ENCODE data around the gene KLC1.
"Not testable (repeated sequence)": the region's sequence is repeated elsewhere in the genome, so short reads cannot be mapped to it uniquely, and the experiment has no call there.

Gene KLC1

DNA sequence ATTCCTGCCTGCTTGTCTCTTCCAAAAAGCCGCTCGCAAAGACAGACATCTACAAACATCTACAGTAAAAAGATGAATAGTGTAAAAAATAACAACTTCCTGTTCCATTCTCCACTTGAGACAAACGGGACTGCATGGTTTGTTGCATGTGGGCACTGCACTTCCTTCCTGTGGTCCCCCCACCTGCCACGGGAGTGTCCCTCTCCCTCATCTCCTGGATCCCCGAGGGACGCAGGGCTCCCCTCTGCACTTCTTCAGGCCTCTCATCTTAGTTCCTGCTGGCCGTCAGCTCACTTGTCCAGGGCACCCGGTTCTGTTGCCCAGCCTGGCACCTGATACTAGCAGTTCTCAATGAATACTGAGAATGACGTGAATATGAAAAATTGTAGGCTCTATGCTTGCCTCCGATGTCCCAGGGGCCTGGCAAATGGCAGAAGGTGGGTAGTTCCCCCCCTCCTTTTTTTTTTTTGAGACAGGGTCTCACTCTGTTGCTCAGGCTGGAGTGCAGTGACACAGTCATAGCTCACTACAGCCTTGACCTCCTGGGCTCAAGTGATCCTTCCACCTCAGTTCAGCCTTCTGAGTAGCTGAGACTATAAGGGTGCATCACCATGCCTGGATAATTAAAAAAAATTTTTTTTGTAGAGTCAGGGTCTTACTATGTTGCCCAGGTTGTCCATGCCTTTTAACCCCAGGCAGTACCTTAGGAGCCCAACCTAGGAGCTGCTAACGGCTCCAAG is 3.5 kb upstream of the KLC1 start:
- DNase-seq, result peak; percentile 16

DNA sequence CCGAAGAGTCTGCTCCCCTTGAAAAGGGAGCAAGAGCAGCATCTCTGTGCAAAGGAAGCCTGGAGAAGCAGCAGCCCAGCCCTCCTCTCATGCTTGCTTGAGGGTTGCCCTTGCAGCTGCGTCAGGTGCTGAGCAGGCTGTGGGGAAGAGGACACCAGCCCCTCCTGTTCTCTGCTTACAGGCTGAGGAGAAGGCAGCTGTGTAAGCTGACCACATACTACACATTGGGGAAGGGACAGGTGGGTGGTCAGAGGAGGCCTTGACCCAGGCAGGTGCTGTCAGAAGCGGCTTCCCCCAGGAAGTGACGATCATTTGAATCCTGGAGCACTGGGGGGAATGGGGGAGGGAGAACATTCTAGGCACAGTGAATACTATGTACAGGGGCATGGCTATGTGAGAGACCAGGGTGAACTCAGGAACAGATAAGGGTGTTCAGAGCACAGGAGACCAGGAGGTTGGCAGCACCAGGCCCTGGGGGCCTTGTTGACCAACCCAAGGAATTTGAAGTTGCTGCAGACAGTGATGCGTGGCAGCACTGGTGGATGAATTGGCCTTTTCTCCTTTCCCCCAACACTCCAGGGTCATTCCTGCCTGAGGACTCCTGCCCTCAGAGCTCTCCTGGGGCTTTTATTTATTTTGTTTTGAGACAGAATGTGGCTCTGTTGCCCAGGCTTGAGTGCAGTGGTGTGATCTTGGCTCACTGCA is 2.7 kb upstream of the KLC1 start:
- no peak for DNase-seq

DNA sequence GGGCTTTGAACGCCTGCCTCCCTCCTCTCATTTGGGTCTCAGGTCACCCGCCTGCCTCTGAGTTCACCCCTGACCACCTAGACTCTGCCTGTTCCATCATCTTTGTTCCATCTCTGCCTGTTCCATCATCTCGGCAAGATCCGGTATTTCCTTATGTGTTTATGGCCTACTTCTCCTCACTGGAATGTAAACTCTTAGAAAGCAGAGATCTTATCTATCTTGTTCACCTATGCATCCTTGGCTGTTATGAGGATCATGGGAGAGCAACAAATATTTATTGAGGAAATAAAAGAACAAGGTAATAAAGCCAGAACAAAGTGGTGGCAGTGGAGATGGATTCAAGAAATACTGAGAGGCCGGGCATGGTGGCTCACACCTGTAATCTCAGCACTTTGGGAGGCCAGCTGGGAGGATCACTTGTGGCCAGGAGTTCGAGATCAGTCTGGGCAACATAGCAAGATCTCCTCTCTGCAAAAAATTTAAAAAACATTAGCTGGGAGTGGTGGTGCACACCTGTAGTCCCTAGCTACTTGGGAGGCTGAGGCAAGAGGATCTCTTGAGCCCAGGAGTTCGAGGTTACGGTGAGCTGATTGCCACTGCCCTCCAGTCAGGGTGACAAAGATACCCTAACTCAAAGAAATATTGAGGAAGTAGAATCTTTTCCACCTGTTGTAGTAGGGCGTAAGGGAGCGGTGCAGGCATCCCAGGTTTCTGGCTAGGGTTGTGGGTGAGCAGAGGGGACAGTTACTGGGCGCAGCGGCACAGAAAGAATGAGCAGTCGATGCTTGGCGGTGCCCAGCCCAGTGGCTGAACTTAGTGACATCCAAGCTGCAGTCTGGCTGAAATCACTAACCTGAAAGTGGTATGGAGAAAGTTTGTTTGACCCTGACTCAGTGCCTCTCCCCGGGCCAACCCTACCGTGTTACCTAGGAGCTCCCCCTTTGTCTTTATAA is 1.7 kb upstream of the KLC1 start:
- no peak for DNase-seq

DNA sequence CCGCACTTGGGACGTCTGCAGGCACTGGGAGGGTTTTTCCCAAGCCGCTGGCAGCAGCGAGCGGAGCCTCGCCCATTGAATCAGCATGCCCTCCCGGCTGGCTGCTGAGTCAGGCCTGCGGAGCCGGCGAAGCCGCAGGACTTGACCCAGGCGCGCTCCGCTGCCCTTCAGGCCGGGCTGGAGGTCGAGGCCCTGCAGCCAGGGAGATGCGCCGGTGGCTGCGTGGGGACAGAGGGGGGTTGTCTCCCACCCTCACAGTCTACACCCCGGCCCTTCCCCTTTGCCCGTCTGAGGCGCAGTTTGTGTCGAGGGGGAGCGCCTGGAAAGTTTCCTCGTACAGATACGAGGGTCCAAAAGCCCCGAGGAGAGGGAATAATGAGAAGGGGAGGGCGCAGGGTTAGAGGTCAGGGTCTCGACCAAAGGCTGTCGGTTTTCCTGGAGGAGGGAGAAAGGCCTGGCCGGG is 759 bp upstream of the KLC1 start:
- no peak for DNase-seq

DNA sequence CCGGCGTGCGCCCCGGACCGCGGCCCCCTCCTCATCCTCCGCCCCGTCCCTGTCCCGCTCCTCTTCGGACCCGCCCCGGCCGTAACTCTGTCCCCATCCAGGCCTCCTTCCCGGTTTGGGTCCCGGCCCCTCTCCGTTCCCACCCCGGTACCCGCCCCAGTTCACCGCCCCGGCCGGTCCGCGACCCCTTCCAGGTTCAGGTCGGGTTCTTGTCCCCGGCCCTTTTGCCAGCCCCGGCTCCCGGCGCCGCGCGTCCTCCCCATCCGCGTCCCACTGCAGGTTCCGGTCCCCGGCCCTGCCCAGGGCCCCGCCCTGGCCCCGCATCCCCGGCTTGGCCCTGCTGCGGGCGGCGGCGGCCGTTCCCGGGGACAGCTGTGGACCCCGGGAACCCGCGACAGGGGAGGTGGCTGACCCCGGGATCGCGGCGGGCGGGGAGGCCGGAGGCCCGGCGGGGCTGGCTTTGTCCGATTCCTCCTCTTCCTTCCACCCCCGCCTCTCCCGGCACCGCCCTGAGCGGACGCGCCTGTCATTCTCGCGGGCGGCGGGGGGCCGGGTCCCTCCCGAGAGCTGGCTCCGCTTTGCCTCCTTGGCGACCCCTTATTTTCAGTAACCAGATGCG is 601 bp downstream of the KLC1 start:
- peak; percentile 60 for DNase-seq

DNA sequence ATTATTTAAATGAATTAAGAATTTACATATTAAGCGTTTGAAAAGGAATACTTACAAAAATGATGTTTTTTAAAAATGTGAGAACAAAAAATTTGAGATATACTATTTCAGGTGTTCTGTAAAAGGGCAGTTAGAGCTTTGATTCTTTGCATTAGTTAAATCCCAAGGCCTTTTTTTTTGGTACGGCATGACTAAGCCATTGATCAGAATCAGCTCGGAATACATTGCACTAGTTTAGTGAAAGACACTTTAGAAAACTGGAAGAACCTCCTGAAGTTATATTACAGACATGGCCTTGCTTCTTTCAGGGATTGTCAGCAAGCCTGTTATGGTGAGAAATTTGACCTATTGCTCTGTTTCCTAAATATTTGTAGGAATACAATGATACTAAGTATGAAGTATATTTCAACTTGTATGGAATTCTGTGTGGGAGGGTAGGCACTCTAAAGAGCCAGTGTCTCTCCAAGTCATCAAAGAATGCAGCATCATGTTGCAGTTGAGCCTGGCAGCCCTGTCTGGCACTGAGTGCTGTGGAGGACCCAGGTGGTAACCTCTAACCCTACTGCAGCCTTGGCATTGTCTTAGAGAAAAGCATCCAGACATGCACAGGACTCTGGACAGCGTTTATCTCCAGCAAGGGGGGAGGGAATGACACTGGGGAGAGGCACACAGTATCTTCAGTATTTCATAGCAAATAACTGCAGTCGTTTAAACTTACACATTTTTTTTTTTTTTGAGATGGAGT is 1.5 kb downstream of the KLC1 start:
- DNase-seq, result no peak

DNA sequence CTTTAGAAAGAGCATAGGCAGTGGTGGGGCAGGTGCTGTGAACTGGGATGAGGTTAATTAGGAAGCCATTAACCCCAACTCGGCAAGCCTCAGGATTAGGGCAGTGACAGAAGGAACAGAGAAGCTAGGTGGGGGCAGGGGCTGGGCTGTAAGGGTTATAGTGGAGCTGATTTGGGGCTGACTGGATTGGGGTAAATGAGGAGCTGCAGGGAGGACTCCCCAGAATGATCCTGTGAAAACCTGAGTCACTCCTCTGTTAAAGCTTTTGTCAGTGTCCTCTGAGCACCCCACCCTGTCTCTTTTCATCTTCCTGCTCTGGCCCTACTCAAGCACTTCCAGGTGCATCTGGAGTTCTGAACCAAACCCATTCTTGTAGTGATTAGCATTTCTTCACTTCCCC is 4.4 kb downstream of the KLC1 start:
- DNase-seq, result no peak

DNA sequence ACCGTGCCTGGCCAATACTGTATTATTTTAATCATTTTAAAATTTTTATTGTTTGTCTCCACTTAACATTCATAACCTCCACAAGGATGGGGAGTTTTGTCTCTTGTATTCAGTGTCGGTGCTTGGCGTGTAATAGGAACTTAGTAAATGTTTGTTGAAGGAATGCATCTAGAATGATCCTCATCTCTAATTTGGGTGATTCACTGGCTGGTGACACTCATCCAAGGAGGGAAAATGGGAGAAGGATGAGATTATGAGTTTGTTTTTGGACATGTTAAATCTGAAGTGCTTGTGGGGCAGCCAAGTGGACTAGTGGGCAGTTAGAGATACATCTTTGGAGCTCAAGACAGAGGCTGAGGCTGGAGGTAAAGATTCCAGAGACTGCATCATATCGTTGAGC is 5.1 kb downstream of the KLC1 start:
- no peak for DNase-seq

DNA sequence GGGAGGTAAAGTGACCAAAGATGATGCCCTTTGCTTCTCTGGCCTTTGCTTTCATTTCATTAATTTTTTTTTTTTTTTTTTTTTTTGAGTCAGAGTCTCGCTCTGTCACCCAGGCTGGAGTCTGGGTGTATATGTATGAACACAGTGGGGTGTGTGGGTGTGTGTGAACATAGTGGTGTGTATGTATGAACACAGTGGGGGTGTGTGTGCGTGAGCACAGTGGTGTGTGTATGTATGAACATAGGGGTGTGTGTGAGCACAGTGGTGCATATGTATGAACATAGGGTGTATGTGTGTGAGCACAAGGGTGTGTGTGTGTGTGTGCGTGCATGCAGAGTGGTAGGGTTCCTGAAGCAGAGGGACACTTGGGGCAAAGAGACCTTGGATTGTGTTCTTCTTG is 9.6 kb downstream of the KLC1 start:
- no peak for DNase-seq

DNA sequence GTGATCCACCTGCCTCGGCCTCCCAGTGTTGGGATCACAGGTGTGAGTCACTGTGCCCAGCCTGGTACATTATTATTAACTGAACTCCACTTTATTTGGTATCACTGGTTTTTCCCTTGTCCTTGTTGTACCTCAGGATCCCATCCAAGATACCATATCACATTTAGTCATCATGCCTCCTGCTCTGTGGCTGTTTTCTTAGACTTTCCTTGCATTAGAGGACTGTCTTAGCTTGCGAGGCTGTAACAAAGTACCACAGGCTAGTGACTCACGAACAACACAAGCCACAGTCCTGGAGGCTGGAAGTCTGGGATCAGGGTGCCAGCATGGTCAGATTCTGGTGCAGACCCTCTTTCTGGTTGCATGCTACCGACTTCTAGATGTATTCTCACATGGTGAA is 12.2 kb downstream of the KLC1 start:
- no peak for DNase-seq

DNA sequence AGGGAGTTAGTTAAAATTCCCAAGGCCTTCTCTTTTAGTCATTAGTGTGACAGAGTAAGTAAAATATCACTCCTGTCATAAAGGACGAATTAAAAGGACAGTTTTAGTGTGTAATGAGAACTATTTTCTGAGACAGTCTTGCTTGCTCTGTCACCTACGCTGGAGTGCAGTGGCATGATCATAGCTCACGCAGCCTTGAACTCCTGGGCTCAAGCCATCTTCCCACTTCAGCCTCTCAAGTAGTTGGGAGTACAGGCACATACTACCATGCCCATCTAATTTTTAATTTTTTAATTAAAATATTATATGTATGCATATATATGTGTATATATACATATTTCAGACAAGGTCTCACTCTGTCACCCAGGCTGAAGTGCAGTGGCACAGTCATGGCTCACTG is 17.2 kb downstream of the KLC1 start:
- DNase-seq, result no peak

DNA sequence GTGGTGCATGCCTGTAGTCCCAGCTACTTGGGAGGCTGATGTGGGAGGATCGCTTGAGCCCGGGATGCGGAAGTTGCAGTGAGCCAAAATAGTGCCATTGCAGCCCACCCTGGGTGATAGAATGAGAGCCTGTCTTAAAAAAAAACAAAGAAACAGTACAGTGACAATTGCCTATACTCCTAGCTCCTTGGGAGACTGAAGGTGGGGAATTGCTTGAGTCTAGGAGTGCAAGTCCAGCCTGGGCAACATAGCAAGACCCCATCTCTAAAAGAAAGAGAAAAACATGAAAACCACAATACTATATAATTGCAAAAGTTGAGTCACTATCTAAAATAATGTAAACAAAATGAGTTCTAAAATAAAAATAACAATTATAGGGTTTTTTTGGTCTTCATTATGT is 20.0 kb downstream of the KLC1 start:
- DNase-seq, result no peak

DNA sequence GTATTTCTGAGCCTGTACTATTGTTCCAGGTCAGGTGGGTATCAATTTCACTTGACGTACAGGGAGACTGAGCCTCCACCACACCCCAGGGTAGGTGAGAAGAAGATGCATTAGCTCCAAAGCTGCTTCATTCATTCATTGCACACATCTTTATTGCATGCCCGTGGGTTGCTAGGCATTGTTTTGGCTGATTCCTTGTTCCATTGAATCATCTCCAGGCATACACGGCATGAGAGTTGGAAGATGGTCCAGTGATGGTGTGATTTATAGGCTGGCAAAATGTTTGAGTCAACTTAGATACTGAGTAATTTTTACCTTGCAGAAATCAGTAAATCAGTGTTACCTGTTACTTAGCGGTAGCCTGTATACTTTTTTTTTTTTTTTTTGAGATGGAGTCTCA is 21.2 kb downstream of the KLC1 start:
- no peak for DNase-seq

DNA sequence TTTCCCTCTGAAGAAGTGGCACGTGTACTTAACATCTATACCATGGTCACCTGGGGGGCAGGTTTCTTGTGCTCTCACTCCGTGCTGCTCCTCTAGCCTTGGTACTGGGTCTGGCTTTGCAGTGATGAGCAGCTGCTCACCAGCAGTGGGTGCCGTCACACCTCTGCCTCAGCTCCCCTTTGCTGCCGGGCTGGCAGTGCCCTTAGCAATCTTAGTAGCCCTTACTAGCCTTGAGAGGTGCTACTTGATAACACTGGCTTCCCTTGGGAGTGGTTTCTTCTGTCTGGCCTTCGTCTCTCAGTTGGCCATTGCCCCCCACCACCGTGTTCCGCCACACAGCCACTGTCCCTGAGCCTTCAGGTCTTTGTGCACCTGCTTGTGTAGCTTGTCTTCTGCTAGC is 22.6 kb downstream of the KLC1 start:
- no peak for DNase-seq

DNA sequence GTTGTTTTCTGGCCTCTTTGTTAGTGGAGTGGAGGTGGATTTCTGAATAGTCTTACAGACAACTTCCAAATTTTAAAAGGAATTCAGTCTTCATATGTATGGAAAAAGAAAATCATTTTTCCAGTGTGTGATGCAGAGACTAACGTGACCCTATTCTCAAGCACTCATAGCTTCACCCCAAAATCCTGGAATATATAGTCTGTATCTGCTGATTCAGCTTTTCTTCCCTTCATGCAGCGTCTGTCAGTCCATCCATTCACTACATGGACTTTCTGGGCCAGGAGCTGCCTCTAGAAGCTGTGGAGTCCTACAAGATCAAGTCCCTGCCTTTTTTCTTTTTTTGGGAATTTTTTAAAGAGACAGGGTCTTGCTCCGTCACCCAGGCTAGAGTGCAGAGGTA is 23.8 kb downstream of the KLC1 start:
- no peak for DNase-seq

DNA sequence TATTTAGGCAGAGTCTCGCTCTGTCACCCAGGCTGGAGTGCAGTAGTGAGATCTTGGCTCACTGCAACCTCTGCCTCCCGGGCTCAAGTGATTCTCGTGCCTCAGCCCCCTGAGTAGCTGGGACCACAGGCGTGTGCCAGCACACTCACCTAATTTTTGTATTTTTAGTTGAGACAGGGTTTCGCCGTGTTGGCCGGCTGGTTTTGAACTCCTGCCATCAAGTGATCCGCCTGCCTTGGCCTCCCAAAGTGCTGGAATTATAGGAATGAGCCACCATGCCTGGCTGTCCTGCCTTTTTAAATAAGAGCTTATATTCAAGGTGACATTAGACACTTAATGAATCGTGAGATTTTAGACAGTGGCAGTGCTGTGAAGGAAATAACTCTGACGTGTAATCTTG is 24.3 kb downstream of the KLC1 start:
- not testable (repeated sequence) for DNase-seq

DNA sequence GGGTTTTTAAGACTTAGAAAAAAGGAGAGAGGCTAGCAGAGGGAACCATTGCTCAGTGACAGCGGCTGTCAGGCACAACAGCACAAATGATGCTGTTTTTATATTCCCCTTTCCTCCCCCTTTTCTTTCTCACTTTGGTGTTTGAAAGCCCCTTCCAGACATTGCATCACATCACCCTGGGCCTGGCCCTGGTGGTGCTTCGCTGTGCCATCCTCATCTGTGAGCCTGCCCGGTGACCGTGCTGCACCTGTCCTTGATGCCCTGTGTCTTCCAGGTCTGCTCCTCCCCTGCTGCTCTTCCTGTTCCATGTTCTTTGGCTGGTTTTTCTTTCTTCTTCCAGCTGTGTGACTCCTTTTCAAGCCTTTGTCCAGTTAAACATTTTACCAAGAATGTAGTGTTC is 24.8 kb downstream of the KLC1 start:
- no peak for DNase-seq

DNA sequence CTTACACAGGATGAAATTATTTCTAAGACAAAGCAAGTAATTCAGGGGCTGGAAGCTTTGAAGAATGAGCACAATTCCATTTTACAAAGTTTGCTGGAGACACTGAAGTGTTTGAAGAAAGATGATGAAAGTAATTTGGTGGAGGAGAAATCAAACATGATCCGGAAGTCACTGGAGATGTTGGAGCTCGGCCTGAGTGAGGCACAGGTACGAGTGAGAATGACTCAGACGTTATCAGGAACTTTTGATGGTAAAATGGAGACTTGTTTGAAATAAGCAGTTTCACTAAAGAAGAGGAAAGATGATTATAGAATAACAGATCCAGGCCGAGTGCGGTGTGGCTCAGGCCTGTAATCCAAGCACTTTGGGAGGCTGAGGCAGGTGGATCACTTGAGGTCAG is 25.6 kb downstream of the KLC1 start:
- no peak for DNase-seq

DNA sequence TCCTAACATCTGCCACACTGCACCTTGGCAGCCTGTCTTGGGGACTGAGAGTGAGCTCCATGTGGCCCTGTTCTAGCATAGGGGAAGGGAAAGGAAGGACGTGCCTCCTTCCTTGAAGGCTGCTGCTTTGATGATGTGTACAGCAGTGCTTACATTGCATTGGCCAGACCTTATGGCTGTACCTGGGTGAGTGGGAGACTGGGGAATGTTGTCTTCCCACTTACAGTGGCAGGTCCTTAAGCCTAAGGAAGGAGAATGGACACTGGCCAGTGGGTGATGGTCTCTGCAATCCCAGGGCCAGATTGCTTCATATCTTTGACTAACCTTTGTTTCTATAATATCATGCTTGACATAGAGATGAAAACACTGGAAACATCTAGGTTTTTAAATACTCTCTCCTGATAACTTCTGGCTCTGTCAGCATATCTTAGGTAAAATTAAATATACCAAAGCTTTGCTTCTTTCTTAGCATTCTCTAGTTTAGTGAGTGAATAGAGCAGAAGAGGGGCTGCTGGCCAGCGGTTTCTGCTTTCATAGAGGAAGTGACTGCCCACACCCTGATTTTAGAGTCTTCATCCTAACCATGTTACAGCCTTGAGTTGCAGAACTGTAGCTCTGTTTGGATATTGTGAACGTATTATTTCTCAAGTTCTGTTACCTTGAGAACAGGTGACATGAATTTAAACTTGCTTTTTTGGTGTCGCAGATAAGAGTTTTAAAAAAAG is 27.2 kb downstream of the KLC1 start:
- no peak for DNase-seq

DNA sequence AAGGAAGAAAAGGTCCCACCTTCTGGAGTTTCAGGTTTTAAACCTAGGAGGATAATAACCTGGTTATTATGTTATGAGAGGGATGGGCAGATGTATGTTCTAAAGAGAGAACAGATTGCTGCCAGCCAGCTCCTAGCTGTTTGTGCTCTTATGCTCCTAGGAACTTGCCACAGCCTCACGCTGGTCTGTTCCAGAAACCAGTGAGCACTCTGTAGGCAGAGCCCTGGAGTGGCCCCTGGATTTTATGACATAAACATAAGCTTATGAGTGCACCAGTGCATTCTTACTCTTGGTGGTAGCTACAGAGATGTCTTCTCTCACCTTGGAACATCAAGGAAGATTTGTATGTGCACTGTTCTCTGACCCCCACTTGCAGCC is 27.7 kb downstream of the KLC1 start:
- DNase-seq, result no peak

DNA sequence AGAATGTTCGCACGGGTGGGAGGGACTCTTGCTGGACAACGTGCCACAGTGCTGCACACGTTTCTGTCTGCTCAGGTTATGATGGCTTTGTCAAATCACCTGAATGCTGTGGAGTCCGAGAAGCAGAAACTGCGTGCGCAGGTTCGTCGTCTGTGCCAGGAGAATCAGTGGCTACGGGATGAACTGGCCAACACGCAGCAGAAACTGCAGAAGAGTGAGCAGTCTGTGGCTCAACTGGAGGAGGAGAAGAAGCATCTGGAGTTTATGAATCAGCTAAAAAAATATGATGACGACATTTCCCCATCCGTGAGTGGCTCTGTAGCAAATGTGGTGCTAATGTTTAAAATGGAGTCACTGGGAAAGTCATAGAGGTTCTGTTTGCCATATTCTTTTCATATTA is 28.5 kb downstream of the KLC1 start:
- no peak for DNase-seq

DNA sequence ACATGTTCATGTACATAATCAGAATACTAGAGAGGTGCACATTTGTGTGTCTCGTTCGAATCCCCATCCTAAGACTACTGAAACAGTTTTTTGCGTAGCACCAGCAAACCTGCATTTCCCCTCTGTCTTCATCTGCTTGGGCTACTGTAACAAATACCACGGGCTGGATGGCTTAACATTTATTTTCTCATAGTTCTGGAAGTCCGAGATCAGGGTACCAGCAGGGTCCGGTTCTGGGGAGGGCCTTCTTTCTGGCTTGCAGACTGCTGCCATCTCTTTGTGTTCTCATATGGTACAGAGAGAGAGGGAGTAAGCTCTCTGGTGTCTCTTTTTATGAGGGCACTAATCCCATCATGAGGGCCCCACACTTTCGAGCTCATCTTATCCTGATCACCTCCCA is 30.6 kb downstream of the KLC1 start:
- no peak for DNase-seq

Data from activated naive CD4-positive, alpha-beta T cell treated with anti-CD3 and anti-CD28 coated beads, Interleukin-2, amount 50 U/mL, for 16 hours (primary cell).